Measurements from ENCODE around the gene TXNDC11. TPM values are rescaled to one million over a fixed set of nuclear protein-coding genes. Genes with fewer than 3 reads are reported as not detected.
A peak's percentile ranks its signal among the peaks of the same experiment; 100 is the strongest.
"Not testable (repeated sequence)": the region's sequence is repeated elsewhere in the genome, so short reads cannot be mapped to it uniquely, and the experiment has no call there.

TXNDC11 gene, protein sequence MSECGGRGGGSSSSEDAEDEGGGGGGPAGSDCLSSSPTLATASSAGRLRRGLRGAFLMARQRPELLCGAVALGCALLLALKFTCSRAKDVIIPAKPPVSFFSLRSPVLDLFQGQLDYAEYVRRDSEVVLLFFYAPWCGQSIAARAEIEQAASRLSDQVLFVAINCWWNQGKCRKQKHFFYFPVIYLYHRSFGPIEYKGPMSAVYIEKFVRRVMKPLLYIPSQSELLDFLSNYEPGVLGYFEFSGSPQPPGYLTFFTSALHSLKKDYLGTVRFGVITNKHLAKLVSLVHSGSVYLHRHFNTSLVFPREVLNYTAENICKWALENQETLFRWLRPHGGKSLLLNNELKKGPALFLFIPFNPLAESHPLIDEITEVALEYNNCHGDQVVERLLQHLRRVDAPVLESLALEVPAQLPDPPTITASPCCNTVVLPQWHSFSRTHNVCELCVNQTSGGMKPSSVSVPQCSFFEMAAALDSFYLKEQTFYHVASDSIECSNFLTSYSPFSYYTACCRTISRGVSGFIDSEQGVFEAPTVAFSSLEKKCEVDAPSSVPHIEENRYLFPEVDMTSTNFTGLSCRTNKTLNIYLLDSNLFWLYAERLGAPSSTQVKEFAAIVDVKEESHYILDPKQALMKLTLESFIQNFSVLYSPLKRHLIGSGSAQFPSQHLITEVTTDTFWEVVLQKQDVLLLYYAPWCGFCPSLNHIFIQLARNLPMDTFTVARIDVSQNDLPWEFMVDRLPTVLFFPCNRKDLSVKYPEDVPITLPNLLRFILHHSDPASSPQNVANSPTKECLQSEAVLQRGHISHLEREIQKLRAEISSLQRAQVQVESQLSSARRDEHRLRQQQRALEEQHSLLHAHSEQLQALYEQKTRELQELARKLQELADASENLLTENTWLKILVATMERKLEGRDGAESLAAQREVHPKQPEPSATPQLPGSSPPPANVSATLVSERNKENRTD
- 31.8 and 37.2 TPM in 2 replicates for total RNA-seq (2014; rRNA removed; shearing (Covaris generic))
- polyA plus RNA-seq (2015; cell fraction: cytosol; rRNA removed): 32.5 and 33.5 TPM in 2 replicates
- polyA plus RNA-seq (2015; cell fraction: nucleus; rRNA removed): 23.3 and 24.3 TPM in 2 replicates

DNA sequence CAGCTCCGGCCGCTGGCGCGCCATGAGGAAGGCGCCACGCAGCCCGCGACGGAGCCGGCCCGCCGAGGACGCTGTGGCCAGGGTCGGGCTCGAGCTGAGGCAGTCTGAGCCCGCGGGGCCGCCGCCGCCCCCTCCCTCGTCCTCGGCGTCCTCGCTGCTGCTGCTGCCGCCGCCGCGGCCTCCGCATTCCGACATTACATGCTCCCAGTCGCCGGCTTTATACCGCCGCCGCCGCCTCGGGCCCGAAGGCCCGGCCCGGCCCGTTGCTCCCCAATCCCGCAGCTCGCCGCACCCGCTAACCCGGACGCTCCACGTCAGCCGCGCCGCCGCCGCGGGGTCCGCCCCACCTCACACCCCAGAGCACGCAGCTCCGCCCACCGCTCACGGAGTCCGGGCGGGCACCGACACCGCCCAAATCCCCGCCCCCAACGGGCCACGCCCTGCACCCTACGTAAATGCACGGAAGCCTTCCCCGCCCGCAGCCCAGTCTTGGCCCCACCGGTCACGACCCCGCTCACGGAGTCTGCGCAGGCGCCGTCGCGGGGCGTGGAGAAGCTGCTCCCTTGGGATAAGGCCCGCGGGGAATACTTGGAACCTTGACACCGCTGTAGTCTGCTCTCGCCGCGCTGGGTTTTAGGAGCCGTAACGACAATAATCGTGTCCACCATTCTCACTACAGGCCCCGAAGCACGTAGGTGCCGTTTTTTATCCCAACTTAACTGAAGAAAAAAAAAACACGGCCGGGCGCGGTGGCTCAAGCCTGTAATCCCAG, at the start of gene TXNDC11:
Gene TXNDC11, minus strand, starts transcription at position 322 of the 772 bp plus-strand sequence. Its CDS starts 127 bp downstream, at position 195.
- peak; percentile 97 for DNase-seq (ENCODE audit: low read depth)

DNA sequence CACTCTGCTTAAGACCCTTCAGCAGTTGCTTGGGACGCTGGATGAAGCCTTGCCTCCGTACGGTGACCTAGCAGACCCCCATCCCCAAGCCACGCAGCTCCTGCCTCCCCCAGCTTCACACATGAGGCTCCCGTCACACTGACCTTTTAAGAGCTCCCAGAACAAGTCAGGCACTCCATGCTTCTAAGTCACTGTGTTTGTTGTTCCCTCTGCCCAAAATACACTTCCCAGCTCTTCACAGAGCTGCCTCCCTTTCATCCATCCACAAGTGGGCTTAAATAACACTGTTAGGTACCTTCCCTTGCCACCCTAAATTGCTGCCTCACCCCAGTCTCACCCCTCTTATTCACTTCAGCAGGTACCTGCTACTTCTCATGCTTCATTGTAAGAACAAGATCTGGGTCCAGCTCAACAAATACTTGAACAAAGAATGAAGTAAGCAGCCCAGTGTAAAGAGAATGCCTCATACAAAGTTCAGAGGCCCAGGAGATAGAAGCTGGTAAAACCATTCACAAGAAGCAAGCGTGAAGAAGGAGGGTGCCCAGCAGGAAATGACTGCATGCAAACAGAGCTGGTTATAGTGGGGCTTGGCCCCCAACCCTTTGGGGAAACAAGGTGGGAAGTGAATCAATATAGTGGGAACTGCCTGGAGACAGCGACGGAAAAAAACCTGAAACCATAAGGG, 48.6 kb upstream of the TXNDC11 start:
- no peak for DNase-seq (ENCODE audit: low read depth)

DNA sequence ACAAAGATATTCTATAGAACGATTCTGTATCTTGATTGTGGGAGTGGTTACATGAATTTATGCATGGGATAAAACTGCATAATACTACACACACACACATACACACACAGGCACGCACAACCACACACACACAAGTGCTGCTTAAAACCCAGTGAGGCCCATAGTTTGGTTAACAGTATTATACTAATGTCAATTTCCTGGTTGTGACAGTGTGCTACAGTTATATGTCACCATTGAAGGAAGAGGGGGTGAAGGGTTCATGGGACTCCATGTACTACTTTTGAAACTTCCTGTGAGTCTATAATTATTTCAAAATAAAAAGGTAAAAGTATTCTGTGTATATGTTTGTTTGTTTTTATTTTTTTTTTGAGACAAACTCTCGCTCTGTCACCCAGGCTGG, 46.3 kb upstream of the TXNDC11 start:
- no peak for DNase-seq (ENCODE audit: low read depth)

DNA sequence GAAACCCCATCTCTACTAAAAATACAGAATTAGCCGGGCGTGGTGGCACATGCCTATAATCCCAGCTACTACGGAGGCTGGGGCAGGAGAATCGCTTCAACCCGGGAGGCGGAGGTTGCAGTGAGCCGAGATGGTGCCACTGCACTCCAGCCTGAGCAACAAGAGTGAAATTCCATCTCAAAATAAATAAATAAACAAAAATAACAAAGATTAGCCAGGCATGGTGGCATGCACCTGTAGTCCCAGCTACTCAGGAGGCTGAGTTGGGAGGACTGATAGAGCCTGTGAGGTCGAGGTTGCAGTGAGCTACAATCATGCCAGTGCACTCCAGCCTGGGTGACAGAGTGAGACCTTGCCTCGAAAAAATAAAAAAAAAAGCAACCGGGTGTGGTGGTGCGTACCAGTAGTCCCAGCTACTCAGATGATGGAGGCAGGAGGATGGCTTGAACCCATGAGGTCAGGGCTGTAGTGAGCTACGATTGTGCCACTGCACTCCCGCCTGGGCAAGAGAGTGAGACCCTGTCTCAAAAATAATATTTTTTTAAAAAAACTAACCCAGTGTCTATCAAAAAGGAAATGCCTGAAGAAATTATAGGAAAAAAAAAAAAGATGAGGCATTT, 42.4 kb upstream of the TXNDC11 start:
- not testable (repeated sequence) for DNase-seq (ENCODE audit: low read depth)

DNA sequence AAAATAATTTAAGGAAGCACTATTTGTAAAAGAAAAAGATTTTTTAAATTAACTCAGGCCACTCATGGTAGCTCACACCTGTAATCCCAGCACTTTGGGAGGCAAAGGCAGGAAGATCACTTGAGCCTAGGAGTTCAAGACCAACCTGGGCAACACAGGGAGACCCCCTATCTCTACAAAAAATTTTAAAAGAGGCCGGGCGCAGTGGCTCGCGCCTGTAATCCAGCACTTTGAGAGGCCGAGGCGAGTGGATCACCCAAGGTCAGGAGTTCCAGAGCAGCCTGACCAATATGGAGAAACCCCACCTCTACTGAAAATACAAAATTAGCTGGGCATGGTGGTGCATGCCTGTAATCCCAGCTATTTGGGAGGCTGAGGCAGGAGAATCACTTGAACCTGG, 41.7 kb upstream of the TXNDC11 start:
- not testable (repeated sequence) for DNase-seq (ENCODE audit: low read depth)

DNA sequence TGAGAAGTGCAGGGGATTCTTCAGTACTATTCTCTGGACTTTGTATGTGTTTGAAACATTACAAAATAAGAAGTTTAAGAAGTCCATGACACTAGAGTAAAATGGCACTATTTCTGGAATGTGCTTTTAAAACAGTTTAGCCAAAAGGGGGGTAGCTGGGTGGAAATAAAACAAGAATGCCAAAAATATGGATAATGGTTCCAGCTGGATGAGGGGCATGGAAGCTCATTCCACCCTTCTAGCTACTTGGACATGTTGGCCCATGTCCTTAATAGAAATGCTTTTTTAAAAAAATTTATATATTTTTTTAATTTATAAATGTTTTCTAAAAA, 41.3 kb upstream of the TXNDC11 start:
- DNase-seq (ENCODE audit: low read depth): no peak

DNA sequence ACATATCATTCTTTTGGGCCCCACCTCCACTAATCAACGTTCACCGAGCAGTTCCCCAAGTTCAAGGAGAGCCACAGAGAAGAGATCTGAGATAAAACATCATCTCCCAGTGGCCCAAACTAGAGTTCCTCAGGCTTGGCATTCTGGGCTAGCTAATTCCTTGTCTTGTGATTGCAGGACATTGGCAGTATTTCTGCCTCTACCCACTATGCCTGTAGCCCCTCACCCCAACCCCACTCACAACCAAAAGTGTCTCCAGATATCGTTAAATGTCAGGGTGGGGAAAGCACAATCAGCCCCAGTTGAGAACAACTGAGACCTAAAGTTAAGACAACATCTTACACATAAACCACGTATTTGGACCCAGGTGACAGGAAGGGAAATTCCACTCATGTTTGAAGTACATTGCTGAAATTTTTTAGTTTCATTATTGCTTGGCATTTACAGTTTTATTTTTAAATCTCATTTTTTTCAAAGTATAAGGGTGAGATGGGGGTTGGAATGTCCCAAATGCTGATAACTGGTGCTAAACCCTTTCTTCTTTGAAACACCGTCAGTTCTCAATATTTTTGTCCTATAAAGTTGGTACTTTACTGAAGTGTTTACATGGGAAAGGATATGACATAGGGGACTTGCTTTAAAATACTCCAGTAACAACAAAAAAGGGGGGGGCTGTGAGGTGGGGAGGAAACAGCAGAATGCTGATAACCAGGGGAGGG, 40.8 kb upstream of the TXNDC11 start:
- DNase-seq (ENCODE audit: low read depth): no peak

DNA sequence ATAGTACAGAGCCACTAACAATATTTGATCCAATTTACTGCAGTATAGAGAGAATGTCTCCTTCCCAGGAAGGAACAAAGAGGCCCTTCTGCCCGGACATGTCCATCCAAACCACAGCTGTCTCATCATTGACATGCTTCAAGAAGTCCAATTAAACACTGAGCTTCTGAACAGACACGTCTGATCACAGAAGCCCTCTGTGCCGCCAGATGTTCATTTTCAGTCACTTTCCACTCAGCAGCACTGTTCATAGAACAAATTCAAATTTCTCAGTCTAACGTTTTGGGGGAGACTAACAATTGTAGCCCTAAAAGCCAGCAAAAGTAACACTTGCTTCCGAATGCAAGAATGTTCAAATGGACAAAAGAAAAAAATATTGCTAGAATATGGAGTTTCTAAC, 39.1 kb upstream of the TXNDC11 start:
- DNase-seq (ENCODE audit: low read depth): peak; percentile 20

DNA sequence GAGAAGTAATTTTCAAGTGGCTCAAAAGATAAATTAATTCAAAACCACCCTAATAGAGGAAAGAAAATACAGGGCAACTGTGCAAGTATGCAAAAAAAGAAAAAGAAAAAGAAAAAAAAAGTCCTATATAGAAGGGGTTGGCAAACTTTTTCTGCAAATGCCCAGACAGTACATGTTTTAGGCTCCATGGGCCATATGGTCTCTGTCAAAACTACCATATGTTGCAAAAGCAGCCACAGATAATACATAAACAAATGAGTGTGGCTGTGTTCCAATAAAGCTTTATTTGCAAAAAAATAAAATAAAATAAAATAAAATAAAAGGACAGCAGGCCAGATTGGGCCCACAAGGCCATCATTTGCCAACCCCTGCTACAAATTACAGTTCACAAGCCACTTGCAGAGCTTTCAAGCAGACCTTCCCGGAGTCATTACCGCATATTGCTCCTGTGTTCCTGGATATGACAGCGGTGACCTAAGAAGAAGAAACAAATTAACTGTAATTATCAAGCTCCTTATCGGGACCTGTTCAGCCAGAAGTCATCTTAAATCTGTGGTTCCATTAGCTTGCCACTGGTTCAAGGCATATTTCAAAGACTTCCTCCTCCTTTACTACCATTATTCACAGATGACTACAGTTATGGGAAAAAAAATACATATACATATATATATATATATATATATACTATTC, 38.5 kb upstream of the TXNDC11 start:
- DNase-seq (ENCODE audit: low read depth): no peak

DNA sequence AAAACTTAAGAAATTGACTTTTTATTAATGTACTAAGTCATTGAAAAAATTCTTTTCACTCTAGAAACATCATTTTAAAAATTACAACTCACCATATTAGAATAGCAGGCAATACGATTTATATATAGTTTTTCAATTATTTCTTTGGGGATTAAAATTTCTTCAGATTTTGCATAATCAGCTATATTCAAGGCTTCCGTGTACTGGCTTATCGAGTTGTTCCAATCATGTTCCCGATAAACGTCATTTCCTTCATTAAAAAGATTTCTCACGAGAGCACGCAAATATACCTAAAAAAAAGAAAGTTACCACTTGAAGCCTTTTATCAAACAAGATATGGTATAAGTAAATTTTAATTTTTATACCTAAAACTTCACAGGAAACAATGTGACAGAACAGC, 36.4 kb upstream of the TXNDC11 start:
- no peak for DNase-seq (ENCODE audit: low read depth)

DNA sequence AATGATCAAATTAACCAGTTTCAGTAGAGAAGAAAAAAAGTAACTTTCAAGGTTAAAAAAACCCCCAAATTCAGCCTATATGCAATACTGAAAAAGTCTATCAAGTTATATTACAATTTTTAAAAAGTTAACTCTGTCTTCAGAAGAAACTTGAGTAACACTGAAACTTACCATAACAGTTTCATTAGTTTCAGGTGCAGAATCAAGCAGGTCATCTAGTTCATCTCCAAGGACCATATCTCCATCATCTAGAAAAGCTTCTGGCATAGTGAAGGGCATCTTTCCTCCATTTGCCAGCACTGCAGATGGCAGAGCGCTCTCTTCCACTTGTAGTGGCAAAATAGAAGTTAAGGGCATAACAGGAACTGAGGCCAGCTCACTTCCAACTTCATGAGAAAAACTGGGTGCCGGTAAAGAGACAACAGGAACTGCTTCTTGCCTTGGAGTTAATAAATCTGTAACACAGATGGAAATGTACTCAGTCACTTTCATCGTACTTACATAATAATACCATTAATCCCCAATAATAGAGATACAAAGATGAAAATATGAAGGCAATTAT, 31.5 kb upstream of the TXNDC11 start:
- DNase-seq (ENCODE audit: low read depth): no peak

DNA sequence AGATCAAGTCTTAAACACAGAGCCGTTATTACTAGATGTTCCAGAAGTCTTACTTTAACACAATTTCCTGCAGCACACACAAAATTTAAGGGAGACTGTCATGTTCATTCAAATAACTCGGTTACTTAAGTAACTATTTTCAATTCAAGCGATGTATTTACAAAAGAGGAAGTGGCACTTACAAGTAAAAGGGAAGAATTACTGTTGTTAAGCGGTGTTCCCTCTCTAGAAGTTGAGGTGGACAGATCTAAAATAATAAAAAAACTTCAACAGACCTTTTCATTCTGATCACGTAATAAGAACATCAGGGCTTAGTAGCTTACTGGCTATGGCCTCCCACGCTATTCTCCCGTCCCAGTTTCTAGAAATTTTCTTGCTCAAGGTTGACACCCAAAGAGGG, 26.2 kb upstream of the TXNDC11 start:
- DNase-seq (ENCODE audit: low read depth): no peak

DNA sequence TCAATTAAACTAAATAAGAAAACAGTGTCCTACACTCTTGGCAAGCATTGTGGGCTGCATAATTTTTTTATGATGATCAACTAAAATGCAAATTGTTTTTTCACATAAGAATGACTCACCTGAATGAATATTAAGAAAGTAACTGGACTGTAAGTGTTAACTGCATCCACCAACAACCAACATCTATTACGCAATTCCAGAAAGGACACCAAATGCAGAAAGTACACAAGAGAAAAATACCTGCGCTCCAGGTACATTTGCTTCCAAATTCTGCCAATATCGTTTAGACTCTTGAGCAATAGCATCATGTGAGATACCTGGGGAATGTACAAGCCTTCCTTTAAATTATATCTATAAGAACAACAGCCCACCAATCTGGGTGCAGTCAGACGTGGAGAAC, 19.8 kb upstream of the TXNDC11 start:
- no peak for DNase-seq (ENCODE audit: low read depth)

DNA sequence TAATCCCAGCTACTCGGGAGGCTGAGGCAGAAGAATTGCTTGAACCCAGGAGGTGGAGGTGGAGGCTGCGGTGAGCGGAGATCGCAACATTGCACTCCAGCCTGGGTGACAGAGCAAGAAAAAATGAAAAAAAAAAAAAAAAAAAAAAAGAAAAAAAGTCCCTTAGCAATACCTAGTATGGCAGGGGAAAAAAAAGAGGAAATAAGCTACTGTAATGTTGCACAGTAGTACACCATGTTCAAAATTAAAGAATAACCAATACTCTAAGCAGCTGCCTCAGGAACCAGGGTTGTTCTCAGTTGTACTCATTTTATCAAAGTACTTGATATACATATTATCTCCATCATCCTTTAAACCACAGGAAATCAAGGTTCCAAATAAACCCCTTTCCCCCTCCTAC, 17.3 kb upstream of the TXNDC11 start:
- DNase-seq (ENCODE audit: low read depth): no peak

DNA sequence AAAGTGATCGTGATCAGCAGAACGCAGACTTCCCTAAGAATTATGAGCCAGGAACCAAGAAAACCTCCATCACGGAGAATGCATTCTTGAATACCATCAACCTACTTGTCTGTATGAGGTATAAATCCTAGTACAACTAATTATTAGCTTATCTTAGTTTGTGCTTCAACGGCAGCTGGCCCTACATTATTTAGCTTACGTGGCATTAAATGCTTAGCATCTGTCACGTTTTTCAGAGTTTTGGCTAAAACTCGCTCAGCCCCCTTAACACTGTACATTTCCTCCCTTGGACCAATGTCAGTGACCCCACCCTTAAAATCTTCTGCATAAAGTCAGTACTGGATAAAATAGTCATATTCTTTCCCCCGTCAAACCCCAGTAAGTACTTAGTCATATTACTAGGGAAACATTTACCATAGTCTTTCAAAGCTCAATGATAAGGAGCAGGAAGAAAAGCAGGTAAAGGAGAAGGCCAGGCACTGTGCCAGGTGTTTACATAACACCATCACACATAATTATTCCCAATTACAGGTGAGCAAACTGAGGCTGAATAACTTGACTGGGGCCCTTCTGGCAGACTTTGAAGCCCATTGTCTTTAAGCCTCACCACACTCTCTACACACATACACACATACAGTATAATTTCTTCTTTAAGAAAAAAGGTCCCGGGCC, 16.6 kb upstream of the TXNDC11 start:
- DNase-seq (ENCODE audit: low read depth): no peak

DNA sequence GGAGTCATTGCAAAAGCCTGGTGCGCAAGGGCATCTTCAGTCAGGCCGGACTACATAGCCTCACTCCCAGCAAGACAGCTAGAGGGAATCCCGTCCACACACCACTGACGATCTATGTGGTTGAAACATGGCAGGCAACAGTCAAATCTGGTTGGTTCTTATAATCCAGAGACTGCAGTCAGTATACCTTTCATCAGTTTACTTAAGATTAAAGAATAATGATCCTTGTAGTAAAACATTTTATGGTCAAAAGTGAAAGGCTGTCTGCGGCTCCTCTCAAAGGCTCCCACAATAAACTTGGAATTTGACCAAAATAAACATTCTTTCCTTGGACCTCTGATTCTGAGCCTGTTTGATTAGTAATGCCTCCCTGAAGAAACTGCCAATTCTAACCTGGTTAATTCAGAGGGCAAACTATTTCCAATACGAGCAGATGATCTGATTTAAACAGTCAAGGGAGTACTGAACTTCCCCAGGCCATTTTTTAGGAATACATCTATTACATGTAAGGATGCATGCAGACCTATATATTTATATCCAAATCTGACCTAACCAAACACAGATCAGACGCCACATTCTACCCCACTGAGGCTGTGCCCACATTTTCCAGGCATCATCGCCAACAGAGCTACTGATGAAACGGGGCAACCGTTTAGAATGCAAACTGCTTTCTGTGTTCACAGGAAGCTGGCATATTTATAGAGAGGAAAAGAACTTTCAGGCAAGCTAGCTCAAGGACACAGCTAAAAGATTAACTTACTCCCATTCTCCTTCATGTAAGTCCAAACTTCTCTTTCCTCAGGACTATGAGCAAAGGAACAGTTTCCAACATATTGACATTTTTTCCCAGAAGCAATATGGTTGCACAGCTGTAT, 15.3 kb upstream of the TXNDC11 start:
- DNase-seq (ENCODE audit: low read depth): no peak

DNA sequence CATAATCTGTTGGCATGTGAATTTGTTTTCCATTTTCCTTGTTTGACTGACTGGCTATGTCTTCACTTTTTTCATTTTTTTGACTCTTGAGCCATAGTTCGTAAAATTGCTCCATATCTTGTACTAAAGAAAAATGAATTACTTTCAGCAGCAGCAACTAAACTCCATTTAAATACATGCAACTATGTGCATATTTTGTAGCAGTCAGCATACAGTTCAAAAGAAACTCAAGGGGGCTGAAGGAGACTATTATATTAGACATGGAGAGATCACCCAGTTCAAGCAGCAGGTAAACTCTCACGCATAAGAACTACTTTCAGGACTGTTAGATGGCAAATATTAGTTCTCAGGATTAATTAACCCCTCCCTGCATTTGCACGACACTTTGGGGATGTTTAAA, 13.6 kb upstream of the TXNDC11 start:
- no peak for DNase-seq (ENCODE audit: low read depth)

Data from HT1080 (cell line).